ENCODE data around the gene NID1.

GRCh38 chr1:236075848-236076247, 11.0 kb upstream of the NID1 start:
- TF ChIP-seq CTCF (IDR thresholded peaks at IDR 0.05; ENCODE audit: low read length) (no peak), EZH2 (optimal IDR thresholded peaks at IDR 0.05; ENCODE audit: low read depth, low read length) (no peak), EZH2phosphoT487 (IDR thresholded peaks at IDR 0.05; ENCODE audit: low read length) (no peak)
